HL-60 (cell line): ENCODE results near the gene ARHGEF17.

ENCODE experiments used
- DNase-seq, 2 experiments: peaks; one replicate each; pipeline ENCODE4 v3.0.0-alpha.2; 2010 to 2020; ENCODE audit warnings: low read depth in 1 of 2, low spot score in 1 of 2
- H3K27ac ChIP-seq: fragments of 250-450 bp; sonication (Bioruptor Pico); replicated peaks from 2 replicates; pipeline ENCODE4 v1.5.1; 2020; ENCODE audit warnings: mild to moderate bottlenecking, moderate library complexity
- H3K27me3 ChIP-seq: fragments of 250-450 bp; sonication (Bioruptor Pico); 2 replicates; pipeline ENCODE4 v1.5.1; 2021; ENCODE audit warnings: mild to moderate bottlenecking, moderate library complexity; ENCODE audit not compliant: insufficient read depth, poor library complexity, severe bottlenecking
- H3K4me3 ChIP-seq: replicated peaks from 2 replicates; pipeline ENCODE4 v1.5.1; 2011; ENCODE audit warnings: mild to moderate bottlenecking, control low read depth, low read length; ENCODE audit not compliant: insufficient read depth
- GABPA ChIP-seq: IDR thresholded peaks from 2 replicates; pipeline ENCODE4 v1.6.1; 2012; ENCODE audit warnings: low read depth
- POLR2AphosphoS5 ChIP-seq: IDR thresholded peaks from 2 replicates; pipeline ENCODE4 v1.6.1; 2012; ENCODE audit warnings: low read depth
- REST ChIP-seq: IDR thresholded peaks from 2 replicates; pipeline ENCODE4 v1.6.1; 2012; ENCODE audit warnings: low read depth; ENCODE audit not compliant: insufficient replicate concordance
- SPI1 ChIP-seq: IDR thresholded peaks from 2 replicates; pipeline ENCODE4 v1.6.1; 2012; ENCODE audit warnings: low read depth, mild to moderate bottlenecking, borderline replicate concordance
- TF ChIP-seq, protein P1 (sequence below): IDR thresholded peaks from one replicate; pipeline ENCODE4 v1.5.1; 2011; ENCODE audit warnings: low read length, control low read depth, inconsistent platforms; ENCODE audit not compliant: insufficient read depth

ARHGEF17 gene

GRCh38 chr11:73380331-73380730 is 72.3 kb downstream of the ARHGEF17 start:
- peak in 1 of 2 experiments; percentile 67 for DNase-seq
- Histone ChIP-seq H3K4me3 (no peak overlapping the region), H3K27ac (peak overlapping the region; percentile 87), H3K27me3 (no peaks in the 10 kb centered on the region)
- no peak for TF ChIP-seq REST
- TF ChIP-seq POLR2AphosphoS5 = no peak

DNA sequence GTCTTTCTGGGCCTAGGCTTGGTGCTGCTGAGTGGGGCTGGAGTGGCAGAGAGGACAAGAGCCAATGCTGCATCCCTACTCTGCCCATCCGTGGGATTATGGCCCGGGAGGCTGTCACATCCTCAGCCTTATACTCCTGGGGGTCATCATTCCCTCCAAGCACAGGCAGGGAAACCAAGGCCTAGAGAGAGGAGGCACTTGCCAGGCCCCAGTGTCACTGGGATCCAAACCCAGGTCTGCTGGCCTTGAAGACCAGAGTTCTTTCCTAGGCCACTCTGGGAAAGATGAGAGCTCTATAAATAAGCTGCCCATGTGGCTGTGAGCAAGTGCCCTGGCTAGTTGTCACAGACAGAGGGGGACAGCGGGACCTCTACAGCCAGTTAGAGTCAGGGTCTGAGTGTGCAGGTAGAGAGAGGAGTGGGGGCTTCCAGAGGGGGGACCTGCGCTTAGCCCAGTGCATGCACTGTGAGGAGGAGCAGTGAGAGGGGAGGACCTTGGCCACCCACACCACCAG is 72.9 kb downstream of the ARHGEF17 start:
- H3K27me3 ChIP-seq = no peaks in the 10 kb centered on the region
- DNase-seq = no peak
- TF ChIP-seq SPI1 (no peak), GABPA (no peak), REST (no peak)
- TF ChIP-seq, protein P1, sequence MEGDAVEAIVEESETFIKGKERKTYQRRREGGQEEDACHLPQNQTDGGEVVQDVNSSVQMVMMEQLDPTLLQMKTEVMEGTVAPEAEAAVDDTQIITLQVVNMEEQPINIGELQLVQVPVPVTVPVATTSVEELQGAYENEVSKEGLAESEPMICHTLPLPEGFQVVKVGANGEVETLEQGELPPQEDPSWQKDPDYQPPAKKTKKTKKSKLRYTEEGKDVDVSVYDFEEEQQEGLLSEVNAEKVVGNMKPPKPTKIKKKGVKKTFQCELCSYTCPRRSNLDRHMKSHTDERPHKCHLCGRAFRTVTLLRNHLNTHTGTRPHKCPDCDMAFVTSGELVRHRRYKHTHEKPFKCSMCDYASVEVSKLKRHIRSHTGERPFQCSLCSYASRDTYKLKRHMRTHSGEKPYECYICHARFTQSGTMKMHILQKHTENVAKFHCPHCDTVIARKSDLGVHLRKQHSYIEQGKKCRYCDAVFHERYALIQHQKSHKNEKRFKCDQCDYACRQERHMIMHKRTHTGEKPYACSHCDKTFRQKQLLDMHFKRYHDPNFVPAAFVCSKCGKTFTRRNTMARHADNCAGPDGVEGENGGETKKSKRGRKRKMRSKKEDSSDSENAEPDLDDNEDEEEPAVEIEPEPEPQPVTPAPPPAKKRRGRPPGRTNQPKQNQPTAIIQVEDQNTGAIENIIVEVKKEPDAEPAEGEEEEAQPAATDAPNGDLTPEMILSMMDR = no peak
- peak overlapping the region; percentile 87 for H3K27ac ChIP-seq
- no peak overlapping the region for H3K4me3 ChIP-seq

GRCh38 chr11:73381589-73381988 is 73.5 kb downstream of the ARHGEF17 start:
- no peaks in the 10 kb centered on the region for H3K27me3 ChIP-seq
- peak overlapping the region; percentile 87 for H3K27ac ChIP-seq
- peak in 1 of 2 experiments; percentile 74 for DNase-seq
- H3K4me3 ChIP-seq = no peak overlapping the region
- TF ChIP-seq REST (no peak), SPI1 (peak; percentile 30; the same call in 1 of the 2 replicates), POLR2AphosphoS5 (no peak)

DNA sequence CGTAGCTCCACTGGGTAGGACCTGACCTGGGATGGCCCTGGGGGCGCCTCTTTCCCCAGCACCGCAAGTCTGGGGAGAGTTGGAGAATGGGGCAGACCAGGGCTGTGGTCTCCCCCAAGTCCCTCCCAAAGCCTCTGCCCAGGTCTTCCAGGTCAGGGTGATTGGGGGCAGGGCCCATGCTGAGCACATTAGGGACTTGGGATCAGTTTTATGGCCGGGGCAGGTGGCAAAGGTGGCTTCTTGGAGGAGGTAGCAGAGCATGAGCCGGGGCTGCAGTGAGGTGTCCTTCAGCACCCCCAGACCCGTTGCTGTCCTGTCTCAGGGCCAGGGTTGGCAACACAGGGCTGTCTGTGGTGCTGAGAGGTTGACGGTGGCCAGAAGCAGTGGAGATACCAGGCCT is 74.1 kb downstream of the ARHGEF17 start:
- H3K27me3 ChIP-seq = no peaks in the 10 kb centered on the region
- peak overlapping the region; percentile 87 for H3K27ac ChIP-seq
- TF ChIP-seq, protein P1 = no peak
- TF ChIP-seq SPI1 (no peak), GABPA (no peak), REST (no peak), POLR2AphosphoS5 (no peak)
- DNase-seq = no peak
- H3K4me3 ChIP-seq = no peak overlapping the region
